MM.1S (cell line): ENCODE results near the gene ZMIZ1.

Experiments used
- EZH2phosphoT487 ChIP-seq: fragments of 300-600 bp; sonication (generic); IDR thresholded peaks from 2 replicates; pipeline ENCODE4 v1.6.1; 2018; ENCODE audit warnings: antibody characterized with exemption, low read length
- TF ChIP-seq, protein P1 (sequence below): fragments of 300-600 bp; sonication (generic); IDR thresholded peaks from 2 replicates; pipeline ENCODE4 v1.5.1; 2016; ENCODE audit warnings: antibody characterized with exemption, low read length, mixed read lengths

DNA sequence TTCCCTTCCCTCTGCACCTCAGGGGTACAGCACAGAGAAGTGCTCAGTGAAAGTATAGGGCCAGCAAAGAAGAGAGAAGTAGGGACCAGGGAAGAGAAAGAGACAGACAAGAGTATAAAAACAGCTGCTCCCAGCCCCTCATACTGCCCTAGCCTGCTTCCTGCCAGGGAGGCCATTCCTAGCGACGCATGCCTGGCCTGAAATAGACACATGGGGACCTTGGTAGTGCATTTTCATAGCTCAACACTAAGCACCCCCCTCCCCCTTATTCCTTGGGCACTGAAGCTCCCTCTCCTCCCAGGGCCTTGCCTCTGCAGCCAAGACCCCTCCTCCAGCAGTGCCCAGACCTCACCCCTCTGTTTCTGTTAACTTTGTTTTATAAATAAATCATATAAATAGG is 64.7 kb downstream of the ZMIZ1 start:
- TF ChIP-seq EZH2phosphoT487, result no peak
- TF ChIP-seq, protein P1, sequence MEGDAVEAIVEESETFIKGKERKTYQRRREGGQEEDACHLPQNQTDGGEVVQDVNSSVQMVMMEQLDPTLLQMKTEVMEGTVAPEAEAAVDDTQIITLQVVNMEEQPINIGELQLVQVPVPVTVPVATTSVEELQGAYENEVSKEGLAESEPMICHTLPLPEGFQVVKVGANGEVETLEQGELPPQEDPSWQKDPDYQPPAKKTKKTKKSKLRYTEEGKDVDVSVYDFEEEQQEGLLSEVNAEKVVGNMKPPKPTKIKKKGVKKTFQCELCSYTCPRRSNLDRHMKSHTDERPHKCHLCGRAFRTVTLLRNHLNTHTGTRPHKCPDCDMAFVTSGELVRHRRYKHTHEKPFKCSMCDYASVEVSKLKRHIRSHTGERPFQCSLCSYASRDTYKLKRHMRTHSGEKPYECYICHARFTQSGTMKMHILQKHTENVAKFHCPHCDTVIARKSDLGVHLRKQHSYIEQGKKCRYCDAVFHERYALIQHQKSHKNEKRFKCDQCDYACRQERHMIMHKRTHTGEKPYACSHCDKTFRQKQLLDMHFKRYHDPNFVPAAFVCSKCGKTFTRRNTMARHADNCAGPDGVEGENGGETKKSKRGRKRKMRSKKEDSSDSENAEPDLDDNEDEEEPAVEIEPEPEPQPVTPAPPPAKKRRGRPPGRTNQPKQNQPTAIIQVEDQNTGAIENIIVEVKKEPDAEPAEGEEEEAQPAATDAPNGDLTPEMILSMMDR, result no peak
